ENCODE results near the gene EXTL1. TPM values are rescaled to one million over a fixed set of nuclear protein-coding genes. Genes with fewer than 3 reads are reported as not detected.

EXTL1 gene
- total RNA-seq, 1 experiment from 2014 or later = 1.0 TPM

DNA sequence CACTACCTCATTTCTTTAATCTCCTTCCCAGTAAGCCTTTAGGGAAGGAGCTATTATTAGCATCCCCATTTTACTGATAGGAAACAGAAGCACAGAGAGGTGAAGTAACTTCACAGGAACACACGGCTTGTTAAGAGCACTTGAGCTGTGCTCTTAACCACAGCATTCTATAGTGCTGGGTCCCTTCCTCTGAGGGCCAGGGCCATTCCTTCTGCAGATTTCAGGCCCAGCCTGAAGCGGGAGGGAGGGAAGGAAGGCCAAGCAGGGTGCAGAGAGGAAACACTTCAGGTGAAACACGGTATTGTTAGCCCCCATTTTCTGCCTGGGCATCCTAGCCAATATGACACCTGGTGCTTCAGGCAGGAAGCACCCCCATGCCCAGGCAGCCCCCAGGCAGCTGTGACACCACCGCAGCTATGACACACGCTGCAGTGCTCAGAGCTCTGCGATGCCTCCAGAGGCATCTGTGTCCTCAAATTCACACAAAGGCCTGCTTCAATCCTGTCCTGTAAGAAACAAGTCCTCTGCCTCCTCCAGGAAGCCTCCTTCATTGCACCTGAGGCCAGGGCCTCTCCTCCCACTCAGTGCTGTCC is 4.5 kb upstream of the EXTL1 start:
- no peaks in the 10 kb centered on the region for H3K9me3 ChIP-seq (ENCODE audit: control insufficient read depth, low read depth, low read length)
- no peak overlapping the region for H2AFZ ChIP-seq (ENCODE audit: low read length)
- H3K36me3 Mint-ChIP-seq (ENCODE audit: insufficient read depth in 1 of 3, low read depth in 3 of 3) = no peaks in the 10 kb centered on the region
- no CpG with 5 or more reads among the region's 6 CpGs for WGBS (ENCODE audit: extremely low coverage, insufficient read length, low lambda C conversion rate)
- no peak overlapping the region for H4K5ac ChIP-seq (ENCODE audit: insufficient read length, low read depth, low read length)
- no peak overlapping the region for H2BK12ac ChIP-seq (ENCODE audit: insufficient read length, low read depth, low read length)
- no peak overlapping the region for H4K91ac ChIP-seq (ENCODE audit: insufficient read length, low read depth, low read length)
- H3K4me3 Mint-ChIP-seq = no peak overlapping the region
- no peaks in the 10 kb centered on the region for H3K79me1 ChIP-seq (ENCODE audit: insufficient read depth, low read depth, low read length, poor library complexity, severe bottlenecking)
- no peak overlapping the region for H2BK5ac ChIP-seq (ENCODE audit: insufficient read length, low read length)
- H3K9ac ChIP-seq (ENCODE audit: extremely low read depth, insufficient read length, low read length) = no peak overlapping the region
- no peak overlapping the region for H3K18ac ChIP-seq (ENCODE audit: insufficient read length, low read depth, low read length)
- TF ChIP-seq, protein P1, sequence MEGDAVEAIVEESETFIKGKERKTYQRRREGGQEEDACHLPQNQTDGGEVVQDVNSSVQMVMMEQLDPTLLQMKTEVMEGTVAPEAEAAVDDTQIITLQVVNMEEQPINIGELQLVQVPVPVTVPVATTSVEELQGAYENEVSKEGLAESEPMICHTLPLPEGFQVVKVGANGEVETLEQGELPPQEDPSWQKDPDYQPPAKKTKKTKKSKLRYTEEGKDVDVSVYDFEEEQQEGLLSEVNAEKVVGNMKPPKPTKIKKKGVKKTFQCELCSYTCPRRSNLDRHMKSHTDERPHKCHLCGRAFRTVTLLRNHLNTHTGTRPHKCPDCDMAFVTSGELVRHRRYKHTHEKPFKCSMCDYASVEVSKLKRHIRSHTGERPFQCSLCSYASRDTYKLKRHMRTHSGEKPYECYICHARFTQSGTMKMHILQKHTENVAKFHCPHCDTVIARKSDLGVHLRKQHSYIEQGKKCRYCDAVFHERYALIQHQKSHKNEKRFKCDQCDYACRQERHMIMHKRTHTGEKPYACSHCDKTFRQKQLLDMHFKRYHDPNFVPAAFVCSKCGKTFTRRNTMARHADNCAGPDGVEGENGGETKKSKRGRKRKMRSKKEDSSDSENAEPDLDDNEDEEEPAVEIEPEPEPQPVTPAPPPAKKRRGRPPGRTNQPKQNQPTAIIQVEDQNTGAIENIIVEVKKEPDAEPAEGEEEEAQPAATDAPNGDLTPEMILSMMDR (conservative IDR thresholded peaks at IDR 0.05) = no peak
- no peak overlapping the region for H3K56ac ChIP-seq (ENCODE audit: insufficient read length, low read depth, low read length)
- H3K9me3 Mint-ChIP-seq = no peaks in the 10 kb centered on the region
- H3K27me3 Mint-ChIP-seq (ENCODE audit: low read depth) = peaks cover 3% of the 10 kb centered on the region; the same call in 1 of the 2 replicates
- H3K27ac Mint-ChIP-seq = no peak overlapping the region; a peak in 1 of 7 replicates
- H4K8ac ChIP-seq (replicated peaks; ENCODE audit: insufficient read length, low read depth, low read length) = no peak overlapping the region
- H3K14ac ChIP-seq (ENCODE audit: insufficient read depth, low read length) = no peak overlapping the region
- H2BK120ac ChIP-seq (ENCODE audit: low read depth, low read length, poor library complexity, severe bottlenecking) = no peak overlapping the region
- no peak overlapping the region for H2BK15ac ChIP-seq (ENCODE audit: low read depth, low read length)
- no peak overlapping the region for H3K4ac ChIP-seq (ENCODE audit: low read depth, low read length)
- H2AK5ac ChIP-seq (ENCODE audit: insufficient read length, low read length) = no peak overlapping the region
- H3K4me1 Mint-ChIP-seq = peaks cover 14 to 32% of the 10 kb centered on the region in 2 experiments
- no peak overlapping the region for H3K23ac ChIP-seq (ENCODE audit: insufficient read length, low read depth, low read length)
- no peaks in the 10 kb centered on the region for H4K20me1 ChIP-seq (ENCODE audit: control insufficient read depth, insufficient read depth, insufficient read length)
- H3K23me2 ChIP-seq (ENCODE audit: insufficient read length, low read depth, low read length, poor library complexity, severe bottlenecking) = no peaks in the 10 kb centered on the region
- no peak overlapping the region for H3T11ph ChIP-seq (ENCODE audit: low read length)
- no peaks in the 10 kb centered on the region for H3K79me2 ChIP-seq (ENCODE audit: insufficient read depth, low read length)
- H3K4me1 ChIP-seq (ENCODE audit: insufficient read depth, low read length) = no peaks in the 10 kb centered on the region
- DNase-seq = peak; percentile 46
- no peak overlapping the region for H2BK20ac ChIP-seq (ENCODE audit: low read depth, low read length, poor library complexity, severe bottlenecking)
- H3K27ac ChIP-seq (ENCODE audit: insufficient read length, low read depth, low read length) = no peak overlapping the region
- no peak overlapping the region for H3K4me2 ChIP-seq (ENCODE audit: insufficient read depth, insufficient read length, low read length)
- H3K27me3 ChIP-seq (ENCODE audit: insufficient read depth, low read length) = no peaks in the 10 kb centered on the region

All from H9 (cell line).